Activated CD4-positive, alpha-beta memory T cell treated with anti-CD3 and anti-CD28 coated beads for 36 hours (primary cell): ENCODE data around the gene TENT5C. TPM values are rescaled to one million over a fixed set of nuclear protein-coding genes. Genes with fewer than 3 reads are reported as not detected.

ENCODE experiments used
- CTCF ChIA-PET: fragments of 350-600 bp; sonication (Branson Sonifier 250); formaldehyde crosslinking; loops from one replicate; lab custom pipeline; 2021; ENCODE audit warnings: antibody characterized with exemption, inconsistent platforms; lab: Charles Lee
- POLR2A ChIA-PET: fragments of 350-600 bp; sonication (Branson Sonifier 250); formaldehyde crosslinking; loops from one replicate; lab custom pipeline; 2021; ENCODE audit warnings: antibody characterized with exemption; lab: Charles Lee
- DNase-seq: peaks from one replicate; pipeline ENCODE4 v3.0.0-alpha.2; 2020
- H3K27ac Mint-ChIP-seq: one replicate; pipeline ENCODE4 v1.8.0; 2021; ENCODE audit warnings: mixed read lengths
- H3K27me3 Mint-ChIP-seq: one replicate; pipeline ENCODE4 v1.8.0; 2021; ENCODE audit warnings: mixed read lengths
- H3K36me3 Mint-ChIP-seq: one replicate; pipeline ENCODE4 v1.8.0; 2021; ENCODE audit warnings: mixed read lengths
- H3K4me1 Mint-ChIP-seq: one replicate; pipeline ENCODE4 v1.8.0; 2021; ENCODE audit warnings: low read depth, mixed read lengths
- H3K4me3 Mint-ChIP-seq: one replicate; pipeline ENCODE4 v1.8.0; 2021; ENCODE audit warnings: mild to moderate bottlenecking, mixed read lengths
- H3K9me3 Mint-ChIP-seq: one replicate; pipeline ENCODE4 v1.8.0; 2021; ENCODE audit warnings: mixed read lengths
- intact Hi-C: fragments of 100-400 bp; cut with micrococcal nuclease; formaldehyde crosslinking; loops from one replicate; pipeline ENCODE4 v1.15.1; 2023
- total RNA-seq, 2 experiments: library from RNA; stranded (reverse); gene quantifications; one replicate each; pipeline ENCODE4 v1.2.3, GENCODE V29; 2021

TENT5C gene
- total RNA-seq, 2 experiments from 2014 or later: 13.8 to 14.0 TPM

DNA sequence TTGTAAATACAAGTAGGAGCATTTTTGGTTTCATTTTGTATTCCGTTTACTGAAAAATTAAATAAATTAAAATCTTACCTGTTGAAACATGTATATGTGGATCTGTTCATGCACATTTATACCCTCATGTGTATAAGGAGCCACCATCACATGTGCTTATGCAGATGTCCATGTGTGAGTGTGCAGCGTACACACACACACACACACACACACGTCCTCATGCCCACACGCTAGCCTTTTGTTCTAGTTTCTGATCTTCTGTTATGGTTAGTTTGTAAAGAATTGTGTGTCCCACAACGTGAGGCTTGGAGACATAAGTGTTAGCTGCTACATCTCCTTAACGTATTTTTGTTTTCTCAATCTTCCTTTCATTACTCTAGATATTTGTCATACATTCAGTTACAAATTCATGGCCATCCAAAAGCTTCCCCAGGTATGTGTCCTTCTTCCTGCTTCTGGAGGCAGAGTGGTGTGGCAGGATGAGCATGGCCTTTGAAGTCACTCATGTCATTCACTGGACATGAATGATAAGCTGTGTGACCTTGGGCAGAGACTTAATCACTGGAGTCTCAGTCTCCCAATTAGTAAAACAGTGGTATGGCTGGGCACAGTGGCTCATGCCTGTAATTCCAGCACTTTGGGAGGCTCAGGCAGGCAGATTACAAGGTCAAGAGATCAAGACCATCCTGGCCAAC is 54.6 kb downstream of the TENT5C start:
- peaks cover 2% of the 10 kb centered on the region for H3K27me3 Mint-ChIP-seq
- peaks cover 9% of the 10 kb centered on the region for H3K9me3 Mint-ChIP-seq
- H3K4me1 Mint-ChIP-seq: peaks cover 93% of the 10 kb centered on the region
- peak overlapping the region; percentile 67 for H3K27ac Mint-ChIP-seq
- POLR2A ChIA-PET: interaction anchor here (0.7 to 9.8 kb wide), 8 partner anchors 38 to 894 kb away, joined by 3 to 83 read pairs (median 4); partner anchors contain the start of gene TENT5C
- DNase-seq: no peak
- intact Hi-C loops: loop anchor here (1.0 to 5.0 kb wide), 6 partner anchors 97 to 1283 kb away; partner anchors contain the start of gene TTF2
- peak overlapping the region; percentile 8 for H3K4me3 Mint-ChIP-seq
- CTCF ChIA-PET: interaction anchor here (0.8 to 9.3 kb wide), 10 partner anchors 14 to 127 kb away, joined by 3 to 67 read pairs (median 4); no protein-coding TSS in a partner anchor
- peaks cover 8% of the 10 kb centered on the region for H3K36me3 Mint-ChIP-seq

- Mint-ChIP-seq H3K4me3 (no peak overlapping the region), H3K4me1 (peaks cover 93% of the 10 kb centered on the region), H3K9me3 (peaks cover 9% of the 10 kb centered on the region), H3K27me3 (peaks cover 2% of the 10 kb centered on the region), H3K36me3 (peaks cover 8% of the 10 kb centered on the region), H3K27ac (peak overlapping the region; percentile 67)
- ChIA-PET CTCF (interaction anchor here (0.5 to 9.3 kb wide), 7 partner anchors 13 to 126 kb away, joined by 3 to 67 read pairs (median 4); no protein-coding TSS in a partner anchor), POLR2A (interaction anchor here (0.7 to 9.8 kb wide), 4 partner anchors 43 to 54 kb away, joined by 3 to 83 read pairs (median 5); partner anchors contain the start of gene TENT5C)
- intact Hi-C loops: loop anchor here (1.0 to 5.0 kb wide), 6 partner anchors 49 to 1284 kb away; partner anchors contain the start of gene TTF2
- peak; percentile 44 for DNase-seq
These were observed 55.2 kb downstream of the TENT5C start for GRCh38 chr1:117661027-117661426.

DNA sequence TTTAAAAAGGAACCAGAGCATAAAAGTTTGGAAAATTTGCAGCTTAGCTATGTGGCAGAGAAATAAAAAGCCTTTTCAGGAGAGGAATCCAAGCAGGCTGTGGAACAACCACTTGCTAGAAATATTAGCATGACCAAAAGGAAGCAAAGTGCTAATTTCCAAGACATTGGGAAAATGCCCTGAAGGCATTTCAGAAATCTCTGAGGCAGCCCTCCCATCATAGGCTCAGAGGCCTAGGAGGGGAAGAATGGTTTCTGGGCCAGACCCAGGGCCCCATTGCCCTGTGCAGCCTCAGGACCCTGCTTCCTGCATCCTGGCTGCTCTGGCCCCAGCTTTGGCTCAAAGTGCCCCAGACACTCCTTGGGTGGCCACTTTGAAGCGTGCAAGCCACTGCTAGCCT is 56.8 kb downstream of the TENT5C start:
- H3K4me1 Mint-ChIP-seq: peaks cover 87% of the 10 kb centered on the region
- POLR2A ChIA-PET: interaction anchor here (1.2 to 9.8 kb wide), 2 partner anchors 44 to 56 kb away, joined by 4 to 83 read pairs; partner anchors contain the start of gene TENT5C
- H3K9me3 Mint-ChIP-seq: peaks cover 9% of the 10 kb centered on the region
- H3K27ac Mint-ChIP-seq: no peak overlapping the region
- intact Hi-C loops: loop anchor here (5.0 kb wide), 5 partner anchors 95 to 1285 kb away; partner anchors contain the start of gene TTF2
- CTCF ChIA-PET: interaction anchor here (0.8 to 9.3 kb wide), 3 partner anchors 96 to 128 kb away, joined by 3 to 67 read pairs (median 6); no protein-coding TSS in a partner anchor
- DNase-seq: no peak
- H3K27me3 Mint-ChIP-seq: no peaks in the 10 kb centered on the region
- H3K36me3 Mint-ChIP-seq: peaks cover 8% of the 10 kb centered on the region
- no peak overlapping the region for H3K4me3 Mint-ChIP-seq

DNA sequence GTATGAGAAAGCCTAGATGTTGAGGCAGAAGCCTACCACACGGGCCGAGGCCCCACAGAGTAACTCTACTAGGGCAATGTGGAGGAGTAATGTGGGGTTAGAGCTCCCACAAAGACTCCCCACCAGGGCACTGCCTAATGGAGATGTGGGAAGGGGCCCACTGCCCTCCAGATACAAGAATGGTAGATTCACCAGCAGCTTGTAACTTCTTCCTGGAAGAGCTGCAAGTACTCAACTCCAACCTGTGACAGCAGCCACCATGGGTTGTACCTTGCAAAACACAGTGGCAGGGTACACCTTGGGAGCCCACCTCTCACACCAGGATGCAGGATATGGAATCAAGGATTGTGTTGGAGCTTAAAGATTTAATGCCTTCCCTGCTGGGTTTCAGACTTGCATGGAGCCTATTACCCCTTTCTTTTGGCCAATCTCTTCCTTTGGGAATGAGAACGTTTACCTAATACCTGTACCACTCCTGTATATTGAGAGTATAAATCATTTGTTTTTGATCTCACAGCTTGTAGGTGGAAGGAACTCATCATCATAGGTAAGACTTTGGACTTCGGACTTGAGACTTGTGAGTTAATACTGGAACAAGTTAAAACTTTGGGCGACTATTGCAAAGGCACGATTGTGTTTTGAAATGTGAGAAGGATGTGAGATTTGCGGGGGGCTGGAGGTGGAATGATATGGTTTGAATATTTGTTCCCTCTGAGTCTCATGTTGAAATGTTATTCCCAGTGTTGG is 57.5 kb downstream of the TENT5C start:
- Mint-ChIP-seq H3K27ac (peak overlapping the region; percentile 68), H3K36me3 (peaks cover 8% of the 10 kb centered on the region), H3K9me3 (peaks cover 9% of the 10 kb centered on the region), H3K4me1 (peaks cover 87% of the 10 kb centered on the region), H3K4me3 (peak overlapping the region; percentile 5), H3K27me3 (no peaks in the 10 kb centered on the region)
- CTCF ChIA-PET: interaction anchor here (0.8 to 1.1 kb wide), 2 partner anchors 95 to 128 kb away, joined by 3 to 6 read pairs; no protein-coding TSS in a partner anchor
- POLR2A ChIA-PET: interaction anchor here (1.0 to 9.8 kb wide), 4 partner anchors 45 to 128 kb away, joined by 3 to 83 read pairs (median 4); partner anchors contain the start of gene TENT5C
- DNase-seq: no peak
- intact Hi-C loops: loop anchor here (5.0 kb wide), 5 partner anchors 94 to 1286 kb away; partner anchors contain the start of gene TTF2

DNA sequence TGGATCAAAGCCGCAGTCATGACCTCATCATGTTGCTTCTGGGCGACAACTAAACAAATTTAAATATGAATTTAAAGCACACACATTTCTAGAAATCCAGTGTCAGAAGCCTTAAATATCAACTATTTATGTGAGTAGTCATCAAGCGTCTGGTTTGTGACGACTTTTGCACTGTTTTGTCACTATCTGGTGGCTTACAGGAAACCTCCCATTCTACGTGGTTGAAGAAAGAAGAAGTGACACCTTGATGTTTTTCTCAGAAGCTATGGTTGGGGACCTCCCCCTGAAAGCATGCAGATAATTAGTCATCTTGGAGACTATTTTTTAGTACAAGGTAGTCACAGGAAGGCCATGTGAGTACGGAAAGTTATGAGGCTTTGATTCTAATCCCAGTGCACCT is 58.5 kb downstream of the TENT5C start:
- no peaks in the 10 kb centered on the region for H3K27me3 Mint-ChIP-seq
- peaks cover 9% of the 10 kb centered on the region for H3K9me3 Mint-ChIP-seq
- no peak overlapping the region for H3K4me3 Mint-ChIP-seq
- POLR2A ChIA-PET: interaction anchor here (1.0 to 2.8 kb wide), 4 partner anchors 8 to 129 kb away, joined by 3 to 12 read pairs (median 4); no protein-coding TSS in a partner anchor
- peak overlapping the region; percentile 68 for H3K27ac Mint-ChIP-seq
- CTCF ChIA-PET: interaction anchor here (0.6 to 2.8 kb wide), 4 partner anchors 9 to 130 kb away, joined by 3 to 22 read pairs (median 10); no protein-coding TSS in a partner anchor
- H3K4me1 Mint-ChIP-seq: peaks cover 78% of the 10 kb centered on the region
- intact Hi-C loops: loop anchor here (1.0 to 5.0 kb wide), 9 partner anchors 8 to 1287 kb away; partner anchors contain the start of gene TTF2
- H3K36me3 Mint-ChIP-seq: peaks cover 8% of the 10 kb centered on the region
- DNase-seq: peak; percentile 76

DNA sequence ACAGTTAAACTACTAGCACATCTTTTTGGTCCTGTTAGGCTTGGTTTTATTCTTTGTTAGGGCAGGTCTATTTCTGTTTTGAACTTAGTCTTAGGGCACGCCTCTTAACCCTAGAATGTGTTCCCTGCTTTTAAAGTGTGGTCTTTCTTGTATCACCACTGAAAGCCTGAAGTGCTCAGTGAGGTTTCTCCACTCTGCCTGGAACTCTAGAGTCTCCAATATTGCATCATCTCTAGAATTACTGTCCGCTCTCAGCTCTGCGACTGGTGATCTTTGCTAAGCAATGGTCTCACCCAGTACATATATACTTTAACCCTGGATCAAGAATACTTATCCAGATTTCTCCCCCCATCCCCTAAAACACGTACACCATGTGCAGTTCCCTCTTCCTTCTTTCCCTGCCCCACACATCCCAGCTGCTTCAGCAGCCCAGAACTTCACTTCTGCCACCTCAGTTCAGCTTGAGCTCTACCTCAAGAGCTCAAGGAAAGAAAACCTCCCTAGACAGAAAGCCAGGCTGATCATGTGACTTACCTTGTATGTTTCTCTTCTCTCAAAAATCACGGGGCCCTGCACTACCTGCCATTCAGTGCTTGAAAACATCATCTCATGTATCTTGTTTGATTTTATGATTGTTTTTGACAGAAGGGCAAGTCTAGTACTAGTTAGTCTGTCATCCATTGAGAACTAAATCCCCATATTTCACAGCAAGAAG is 59.9 kb downstream of the TENT5C start:
- POLR2A ChIA-PET: interaction anchor here (1.4 to 2.8 kb wide), 2 partner anchors 10 to 47 kb away, joined by 3 to 12 read pairs; no protein-coding TSS in a partner anchor
- peaks cover 9% of the 10 kb centered on the region for H3K9me3 Mint-ChIP-seq
- no peak for DNase-seq
- H3K36me3 Mint-ChIP-seq: peaks cover 8% of the 10 kb centered on the region
- CTCF ChIA-PET: interaction anchor here (1.0 to 2.8 kb wide), 9 partner anchors 10 to 230 kb away, joined by 3 to 22 read pairs (median 4); no protein-coding TSS in a partner anchor
- H3K27ac Mint-ChIP-seq: peak overlapping the region; percentile 40
- peaks cover 64% of the 10 kb centered on the region for H3K4me1 Mint-ChIP-seq
- intact Hi-C loops: loop anchor here (2.0 kb wide), 1 partner anchor 305 kb away; no protein-coding TSS in a partner anchor
- no peaks in the 10 kb centered on the region for H3K27me3 Mint-ChIP-seq
- no peak overlapping the region for H3K4me3 Mint-ChIP-seq

DNA sequence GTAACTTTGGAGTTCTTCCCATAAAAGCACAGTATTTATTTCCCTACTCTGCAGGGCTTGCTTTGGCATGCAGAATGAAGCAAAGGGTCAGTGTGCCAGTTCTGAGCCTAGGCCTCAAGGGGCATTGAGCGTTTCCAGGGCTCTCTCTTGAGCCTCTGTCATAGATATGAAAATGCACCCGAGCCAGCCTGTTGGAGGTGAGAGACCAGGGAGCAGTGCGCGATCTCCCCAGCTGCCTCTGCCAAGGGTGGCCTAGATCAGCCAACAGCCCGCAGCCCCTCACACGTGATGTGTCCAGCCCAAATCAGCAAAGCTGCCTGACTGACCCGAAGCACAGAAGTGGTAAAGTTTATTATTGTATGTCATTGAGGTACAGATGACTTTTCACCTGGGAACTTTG is 63.7 kb downstream of the TENT5C start:
- DNase-seq: no peak
- Mint-ChIP-seq H3K4me3 (no peak overlapping the region), H3K27ac (no peak overlapping the region), H3K27me3 (no peaks in the 10 kb centered on the region), H3K36me3 (no peaks in the 10 kb centered on the region), H3K9me3 (no peaks in the 10 kb centered on the region), H3K4me1 (peaks cover 43% of the 10 kb centered on the region)
- intact Hi-C loops: no loop called here
- CTCF ChIA-PET: interaction anchor here (0.6 to 2.0 kb wide), 3 partner anchors 65 to 135 kb away, joined by 3 to 8 read pairs (median 4); no protein-coding TSS in a partner anchor
- POLR2A ChIA-PET: no interaction called here

DNA sequence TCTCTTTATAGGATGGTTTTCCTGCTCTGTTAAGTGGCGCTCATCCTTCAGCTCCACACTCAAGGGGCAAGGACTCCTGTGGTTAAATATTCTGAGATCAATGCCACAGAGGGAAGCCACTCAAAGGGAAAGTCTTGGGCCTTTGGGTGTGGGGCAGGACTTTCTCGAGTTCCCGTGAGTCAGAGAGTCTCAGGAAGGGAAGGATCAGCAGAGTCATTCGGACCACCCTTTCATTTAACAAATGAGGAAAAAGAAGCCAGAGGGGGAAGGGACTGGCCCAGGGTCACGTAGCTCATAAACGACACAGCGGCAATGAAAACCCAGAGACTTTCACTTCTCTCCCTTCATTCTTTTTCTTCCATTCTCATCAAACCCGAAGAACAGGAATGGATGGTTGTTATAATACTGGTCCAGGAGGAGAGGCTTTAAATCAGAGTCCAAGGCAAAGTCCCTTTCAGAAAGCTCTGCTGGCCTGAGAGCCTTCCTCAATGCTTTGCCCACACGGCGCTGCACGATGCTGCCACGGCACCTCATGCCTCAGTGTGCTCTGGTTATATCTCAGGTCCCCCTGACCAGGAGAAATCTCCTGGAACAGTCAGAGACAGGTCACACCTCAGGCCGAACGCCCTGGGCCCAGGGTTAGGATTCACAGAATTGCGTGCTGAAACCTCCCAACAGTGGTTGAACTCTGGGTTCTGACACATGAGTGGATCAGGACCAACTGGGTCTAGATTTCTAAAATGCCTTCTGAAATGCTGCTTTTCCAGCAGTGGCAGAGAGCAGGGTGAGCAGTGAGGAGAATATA is 65.3 kb downstream of the TENT5C start:
- H3K4me1 Mint-ChIP-seq: peaks cover 29% of the 10 kb centered on the region
- H3K4me3 Mint-ChIP-seq: no peak overlapping the region
- no peaks in the 10 kb centered on the region for H3K9me3 Mint-ChIP-seq
- DNase-seq: no peak
- H3K27me3 Mint-ChIP-seq: no peaks in the 10 kb centered on the region
- H3K36me3 Mint-ChIP-seq: no peaks in the 10 kb centered on the region
- no peak overlapping the region for H3K27ac Mint-ChIP-seq
- intact Hi-C loops: loop anchor here (5.0 kb wide), 1 partner anchor 81 kb away; no protein-coding TSS in a partner anchor
- ChIA-PET CTCF (interaction anchor here (2.0 kb wide), 1 partner anchor 137 kb away, joined by 8 read pairs; no protein-coding TSS in a partner anchor), POLR2A (interaction anchor here (1.0 kb wide), 1 partner anchor 65 kb away, joined by 3 read pairs; the partner anchor contains the start of gene TENT5C)

- H3K27me3 Mint-ChIP-seq: no peaks in the 10 kb centered on the region
- H3K27ac Mint-ChIP-seq: no peak overlapping the region
- peaks cover 23% of the 10 kb centered on the region for H3K4me1 Mint-ChIP-seq
- H3K9me3 Mint-ChIP-seq: no peaks in the 10 kb centered on the region
- no peak overlapping the region for H3K4me3 Mint-ChIP-seq
- ChIA-PET POLR2A (no interaction called here), CTCF (interaction anchor here (0.6 to 5.2 kb wide), 3 partner anchors 50 to 137 kb away, joined by 3 to 75 read pairs (median 3); no protein-coding TSS in a partner anchor)
- intact Hi-C loops: loop anchor here (5.0 kb wide), 1 partner anchor 80 kb away; no protein-coding TSS in a partner anchor
- no peaks in the 10 kb centered on the region for H3K36me3 Mint-ChIP-seq
- no peak for DNase-seq
These were observed 66.1 kb downstream of the TENT5C start for GRCh38 chr1:117671781-117672501.
